Measurements from ENCODE around the gene FERMT1.

DNA sequence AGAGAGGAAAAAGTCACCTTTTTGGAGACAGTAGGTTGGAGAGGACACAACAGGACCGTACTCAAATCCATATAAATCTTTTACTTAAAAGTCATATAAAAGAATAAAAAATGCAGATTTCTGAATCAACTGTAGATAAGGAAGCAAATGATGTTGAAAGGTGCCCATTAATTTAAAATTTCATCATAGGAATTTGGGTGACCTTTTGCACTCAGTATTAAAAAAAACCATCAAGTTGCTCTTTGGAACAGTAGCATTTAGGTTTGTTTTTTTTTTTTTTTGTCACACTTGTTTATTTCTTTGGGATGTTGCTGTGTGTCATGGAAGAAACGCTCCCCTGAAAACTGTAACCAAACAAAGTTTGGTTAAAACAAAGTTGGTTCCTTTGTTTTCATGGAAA is 48.0 kb downstream of the FERMT1 start:
- TF ChIP-seq, protein P1, sequence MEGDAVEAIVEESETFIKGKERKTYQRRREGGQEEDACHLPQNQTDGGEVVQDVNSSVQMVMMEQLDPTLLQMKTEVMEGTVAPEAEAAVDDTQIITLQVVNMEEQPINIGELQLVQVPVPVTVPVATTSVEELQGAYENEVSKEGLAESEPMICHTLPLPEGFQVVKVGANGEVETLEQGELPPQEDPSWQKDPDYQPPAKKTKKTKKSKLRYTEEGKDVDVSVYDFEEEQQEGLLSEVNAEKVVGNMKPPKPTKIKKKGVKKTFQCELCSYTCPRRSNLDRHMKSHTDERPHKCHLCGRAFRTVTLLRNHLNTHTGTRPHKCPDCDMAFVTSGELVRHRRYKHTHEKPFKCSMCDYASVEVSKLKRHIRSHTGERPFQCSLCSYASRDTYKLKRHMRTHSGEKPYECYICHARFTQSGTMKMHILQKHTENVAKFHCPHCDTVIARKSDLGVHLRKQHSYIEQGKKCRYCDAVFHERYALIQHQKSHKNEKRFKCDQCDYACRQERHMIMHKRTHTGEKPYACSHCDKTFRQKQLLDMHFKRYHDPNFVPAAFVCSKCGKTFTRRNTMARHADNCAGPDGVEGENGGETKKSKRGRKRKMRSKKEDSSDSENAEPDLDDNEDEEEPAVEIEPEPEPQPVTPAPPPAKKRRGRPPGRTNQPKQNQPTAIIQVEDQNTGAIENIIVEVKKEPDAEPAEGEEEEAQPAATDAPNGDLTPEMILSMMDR (conservative IDR thresholded peaks at IDR 0.05; ENCODE audit: low read depth, low read length) = no peak
- TF ChIP-seq EZH2 (IDR thresholded peaks at IDR 0.05; ENCODE audit: borderline replicate concordance, low read depth, low read length, poor library complexity, severe bottlenecking) = no peak

Measured in A673 (cell line).